Dermis microvascular lymphatic vessel endothelial cell (primary cell): ENCODE results near the gene EFCAB8. TPM values are rescaled to one million over a fixed set of nuclear protein-coding genes. Genes with fewer than 3 reads are reported as not detected.

Source experiments
- DNase-seq, 2 donors: peaks; one replicate each; pipeline versions ENCODE4 v3.0.0 to v3.0.0-alpha.2; 2010; ENCODE audit warnings: low read depth in 2 of 2
- total RNA-seq: library from RNA; depleted of rRNA; stranded (reverse); fragments of >200 nt; gene quantifications from 2 replicates; pipeline ENCODE4 v1.2.1, GENCODE V29; 2014

The EFCAB8 gene
- total RNA-seq, 1 donor from 2014 or later: not detected

- no peak for DNase-seq
Observed at GRCh38 chr20:33006776-33007375, 148.2 kb downstream of the EFCAB8 start.

GRCh38 chr20:33007376-33008335 is 148.9 kb downstream of the EFCAB8 start, which contains the start of gene BPIFB2:
BPIFB2 (plus strand) TSS chr20:33007704; CDS start chr20:33008575, 871 bp downstream.
- no peak for DNase-seq

- DNase-seq: no peak
Observed at GRCh38 chr20:33008336-33009213, 149.9 kb downstream of the EFCAB8 start.

GRCh38 chr20:33009214-33010132 is 150.8 kb downstream of the EFCAB8 start:
- DNase-seq: peak in 1 of 2 donors; percentile 6

GRCh38 chr20:33010133-33010504 is 151.4 kb downstream of the EFCAB8 start:
- no peak for DNase-seq

GRCh38 chr20:33010674-33011449 is 152.1 kb downstream of the EFCAB8 start:
- no peak for DNase-seq

Other genes with a start within 250 kb of the EFCAB8 start
- not detected in 2 replicates for gene C20orf203, start 185.0 kb upstream of the EFCAB8 start, total RNA-seq
- gene COMMD7, start 115.5 kb upstream of the EFCAB8 start, total RNA-seq: 25.5 and 26.3 TPM in 2 replicates
- 1.4 and 1.9 TPM in 2 replicates for gene DNMT3B, start 96.5 kb upstream of the EFCAB8 start, total RNA-seq
- gene MAPRE1, start 39.0 kb upstream of the EFCAB8 start, total RNA-seq: 77.7 and 84.8 TPM in 2 replicates
- gene SUN5, start 145.5 kb downstream of the EFCAB8 start, total RNA-seq: not detected in 2 replicates
- not detected in 2 replicates for gene BPIFB2, start 148.8 kb downstream of the EFCAB8 start, total RNA-seq
- gene BPIFB6, start 172.7 kb downstream of the EFCAB8 start, total RNA-seq: not detected in 2 replicates
- not detected in 2 replicates for gene BPIFB3, start 195.0 kb downstream of the EFCAB8 start, total RNA-seq
- gene BPIFB4, start 220.7 kb downstream of the EFCAB8 start, total RNA-seq: not detected in 2 replicates